Activated CD4-positive, alpha-beta memory T cell treated with anti-CD3 and anti-CD28 coated beads for 36 hours (primary cell): ENCODE results near the gene HDGFL2. TPM values are rescaled to one million over a fixed set of nuclear protein-coding genes. Genes with fewer than 3 reads are reported as not detected.

Source experiments
- CTCF ChIA-PET: fragments of 350-600 bp; sonication (Branson Sonifier 250); formaldehyde crosslinking; loops from one replicate; lab custom pipeline; 2021; ENCODE audit warnings: antibody characterized with exemption, inconsistent platforms; lab: Charles Lee
- POLR2A ChIA-PET: fragments of 350-600 bp; sonication (Branson Sonifier 250); formaldehyde crosslinking; loops from one replicate; lab custom pipeline; 2021; ENCODE audit warnings: antibody characterized with exemption; lab: Charles Lee
- DNase-seq: peaks from one replicate; pipeline ENCODE4 v3.0.0-alpha.2; 2020
- H3K27ac Mint-ChIP-seq: one replicate; pipeline ENCODE4 v1.8.0; 2021; ENCODE audit warnings: mixed read lengths
- H3K27me3 Mint-ChIP-seq: one replicate; pipeline ENCODE4 v1.8.0; 2021; ENCODE audit warnings: mixed read lengths
- H3K36me3 Mint-ChIP-seq: one replicate; pipeline ENCODE4 v1.8.0; 2021; ENCODE audit warnings: mixed read lengths
- H3K4me1 Mint-ChIP-seq: one replicate; pipeline ENCODE4 v1.8.0; 2021; ENCODE audit warnings: low read depth, mixed read lengths
- H3K4me3 Mint-ChIP-seq: one replicate; pipeline ENCODE4 v1.8.0; 2021; ENCODE audit warnings: mild to moderate bottlenecking, mixed read lengths
- H3K9me3 Mint-ChIP-seq: one replicate; pipeline ENCODE4 v1.8.0; 2021; ENCODE audit warnings: mixed read lengths
- intact Hi-C: fragments of 100-400 bp; cut with micrococcal nuclease; formaldehyde crosslinking; loops from one replicate; pipeline ENCODE4 v1.15.1; 2023
- total RNA-seq, 2 experiments: library from RNA; stranded (reverse); gene quantifications; one replicate each; pipeline ENCODE4 v1.2.3, GENCODE V29; 2021

Gene HDGFL2
- total RNA-seq, 2 experiments from 2014 or later: 46.0 to 47.7 TPM

DNA sequence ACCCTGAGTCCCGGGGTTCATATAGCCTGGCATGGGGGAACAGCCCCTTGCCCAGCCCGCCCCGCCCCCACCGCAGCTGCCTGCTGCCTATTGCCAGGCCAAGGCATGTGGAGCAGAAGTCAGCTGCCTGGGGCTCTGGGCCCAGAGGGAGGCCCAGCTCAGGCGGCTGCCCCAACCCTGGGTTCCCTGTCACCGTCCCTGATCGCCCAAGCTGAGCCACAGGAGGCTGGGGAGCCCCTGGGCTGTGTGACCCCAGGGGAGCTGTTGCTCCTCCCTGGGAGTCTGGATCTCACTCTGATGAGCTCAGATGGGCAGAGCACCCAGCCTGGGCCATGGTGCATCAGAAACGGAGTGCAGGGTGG, 44.8 kb downstream of the HDGFL2 start:
- Mint-ChIP-seq H3K36me3 (no peaks in the 10 kb centered on the region), H3K27ac (no peak overlapping the region), H3K27me3 (peaks cover 3% of the 10 kb centered on the region), H3K4me1 (no peaks in the 10 kb centered on the region), H3K4me3 (no peak overlapping the region), H3K9me3 (no peaks in the 10 kb centered on the region)
- DNase-seq: no peak
- intact Hi-C loops: no loop called here
- ChIA-PET POLR2A (no interaction called here), CTCF (interaction anchor here (0.6 to 1.3 kb wide), 2 partner anchors 11 to 293 kb away, joined by 3 read pairs; no protein-coding TSS in a partner anchor)

DNA sequence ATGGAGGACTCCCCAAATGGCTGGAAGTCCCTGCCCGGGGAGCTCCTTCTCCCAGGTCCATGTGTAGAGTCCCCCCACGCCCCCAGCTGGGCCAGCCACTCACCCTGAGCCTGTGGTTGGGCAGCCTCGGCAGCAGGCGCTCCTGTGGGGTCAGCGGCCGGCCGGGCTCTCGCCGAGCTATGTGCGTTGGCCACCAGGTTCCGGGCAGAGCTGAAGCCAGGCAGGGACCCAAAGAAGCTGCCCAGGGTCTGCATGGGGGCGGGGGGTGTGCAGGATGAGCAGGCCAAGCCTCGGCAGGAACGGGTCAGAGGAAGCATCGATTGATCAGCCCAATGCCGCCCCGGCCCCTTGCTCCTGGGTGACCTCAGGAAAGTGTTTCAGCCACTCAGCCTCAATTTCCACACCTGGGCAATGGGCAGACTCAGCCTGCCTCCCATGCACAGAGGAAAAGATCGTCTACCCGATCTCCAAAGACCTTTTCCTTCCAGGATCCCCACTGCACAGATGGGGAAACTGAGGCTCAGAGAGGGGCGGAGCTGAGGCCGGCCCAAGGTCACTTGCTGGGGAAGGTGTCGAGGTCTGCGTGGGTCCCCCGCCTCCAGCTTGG, 45.5 kb downstream of the HDGFL2 start:
- Mint-ChIP-seq H3K4me1 (no peaks in the 10 kb centered on the region), H3K4me3 (no peak overlapping the region), H3K36me3 (no peaks in the 10 kb centered on the region), H3K27me3 (peaks cover 3% of the 10 kb centered on the region), H3K9me3 (no peaks in the 10 kb centered on the region), H3K27ac (no peak overlapping the region)
- ChIA-PET POLR2A (no interaction called here), CTCF (interaction anchor here (1.3 kb wide), 1 partner anchor 292 kb away, joined by 3 read pairs; no protein-coding TSS in a partner anchor)
- no peak for DNase-seq
- intact Hi-C loops: no loop called here

DNA sequence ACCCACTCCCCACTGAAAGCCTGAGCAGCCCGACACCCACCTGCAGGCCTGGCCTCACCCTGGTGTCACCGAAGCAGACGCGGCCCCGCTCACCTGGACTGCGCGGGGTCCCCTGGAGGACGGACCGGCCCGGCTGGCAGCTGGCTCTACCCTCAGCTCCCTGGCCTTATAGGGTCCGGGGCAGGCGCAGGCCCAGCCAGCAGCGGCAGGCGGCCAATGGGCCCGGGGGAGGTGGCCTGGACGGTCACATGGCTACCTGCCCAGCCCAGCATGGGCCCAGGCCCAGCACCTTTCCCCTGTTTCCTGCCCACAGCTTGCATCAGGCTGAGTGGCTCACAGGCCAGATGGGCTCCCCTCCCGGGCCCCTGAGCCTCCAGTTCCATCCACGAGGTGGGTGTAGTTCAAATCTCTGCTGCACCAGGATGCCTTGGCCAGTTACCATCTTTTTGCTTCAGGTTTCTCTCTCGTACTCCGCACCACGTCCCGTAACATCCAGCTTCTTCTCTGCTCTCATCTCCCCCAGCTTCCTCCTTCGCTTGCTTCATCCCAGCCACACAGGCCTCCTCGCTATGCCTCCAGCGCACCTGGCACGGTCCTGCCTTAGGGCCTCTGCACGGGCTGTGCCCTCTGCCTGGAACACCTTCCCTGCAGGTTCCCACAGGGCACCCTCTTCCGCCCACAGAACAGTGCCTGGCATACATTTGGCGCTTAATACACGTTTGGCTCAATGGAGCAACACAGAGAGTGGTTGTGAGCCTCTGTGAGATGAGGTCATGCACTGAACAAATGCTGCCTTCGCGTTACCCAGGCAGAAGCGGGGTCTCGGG, 46.5 kb downstream of the HDGFL2 start, which contains the start of gene PLIN4:
Gene PLIN4 (minus strand): TSS at position 142 of the 827 bp plus-strand sequence. CDS start 214 bp downstream, outside the sequence.
- peaks cover 3% of the 10 kb centered on the region for H3K27me3 Mint-ChIP-seq
- no peak for DNase-seq
- ChIA-PET POLR2A (no interaction called here), CTCF (no interaction called here)
- intact Hi-C loops: no loop called here
- H3K36me3 Mint-ChIP-seq: no peaks in the 10 kb centered on the region
- H3K27ac Mint-ChIP-seq: no peak within 1 kb of the TSS
- H3K4me1 Mint-ChIP-seq: no peaks in the 10 kb centered on the region
- no peaks in the 10 kb centered on the region for H3K9me3 Mint-ChIP-seq
- no peak within 1 kb of the TSS for H3K4me3 Mint-ChIP-seq

GRCh38 chr19:4519172-4519496, 47.0 kb downstream of the HDGFL2 start:
- H3K4me3 Mint-ChIP-seq: no peak overlapping the region
- intact Hi-C loops: no loop called here
- H3K27me3 Mint-ChIP-seq: peaks cover 3% of the 10 kb centered on the region
- no peaks in the 10 kb centered on the region for H3K9me3 Mint-ChIP-seq
- DNase-seq: no peak
- no peak overlapping the region for H3K27ac Mint-ChIP-seq
- no peaks in the 10 kb centered on the region for H3K4me1 Mint-ChIP-seq
- POLR2A ChIA-PET: no interaction called here
- H3K36me3 Mint-ChIP-seq: no peaks in the 10 kb centered on the region
- CTCF ChIA-PET: no interaction called here

GRCh38 chr19:4519521-4520277, 47.6 kb downstream of the HDGFL2 start:
- Mint-ChIP-seq H3K4me3 (no peak overlapping the region), H3K4me1 (no peaks in the 10 kb centered on the region), H3K9me3 (no peaks in the 10 kb centered on the region), H3K27ac (no peak overlapping the region), H3K36me3 (no peaks in the 10 kb centered on the region), H3K27me3 (peaks cover 3% of the 10 kb centered on the region)
- intact Hi-C loops: loop anchor here (10.0 kb wide), 1 partner anchor 255 kb away; no protein-coding TSS in a partner anchor
- ChIA-PET CTCF (no interaction called here), POLR2A (no interaction called here)
- DNase-seq: no peak

DNA sequence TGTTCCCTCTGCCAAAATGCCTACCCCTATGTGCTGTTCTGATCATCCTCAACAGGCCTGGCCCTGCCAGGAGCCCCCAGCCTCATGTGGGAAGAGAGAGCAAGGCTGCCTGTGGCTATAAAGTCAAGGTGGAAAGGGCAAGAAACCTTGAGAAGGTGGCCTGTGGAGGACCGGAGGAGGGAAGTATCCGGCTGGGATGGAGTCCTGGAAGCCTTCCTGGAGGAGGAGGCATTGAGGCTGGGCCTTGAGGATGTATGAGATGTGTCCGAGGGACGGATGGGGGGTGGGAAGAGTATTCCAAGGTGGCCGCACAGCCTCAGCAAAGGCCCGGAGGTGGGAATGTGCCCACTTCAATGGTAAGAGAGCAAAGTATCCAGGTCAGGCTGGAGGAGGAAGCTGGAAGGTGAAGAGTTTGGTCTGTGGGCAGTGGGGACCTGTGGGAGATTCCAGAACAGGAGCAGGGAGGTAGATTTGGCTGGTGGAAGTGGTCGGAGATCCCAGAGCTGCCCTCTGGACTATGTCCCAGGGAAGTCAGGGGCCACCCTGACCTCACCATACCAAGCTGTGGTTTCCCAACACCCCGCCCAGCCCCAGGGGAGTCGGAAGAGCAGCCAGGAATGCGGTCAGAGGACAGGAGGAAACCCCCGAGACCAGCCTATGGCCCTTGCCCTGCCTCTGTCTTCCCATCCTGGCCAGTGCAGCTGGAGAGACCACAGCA, 49.2 kb downstream of the HDGFL2 start:
- H3K36me3 Mint-ChIP-seq: no peaks in the 10 kb centered on the region
- ChIA-PET POLR2A (interaction anchor here (0.5 kb wide), 1 partner anchor 39 kb away, joined by 4 read pairs; no protein-coding TSS in a partner anchor), CTCF (interaction anchor here (0.9 to 1.4 kb wide), 2 partner anchors 115 to 254 kb away, joined by 3 read pairs; no protein-coding TSS in a partner anchor)
- no peak for DNase-seq
- peaks cover 5% of the 10 kb centered on the region for H3K27me3 Mint-ChIP-seq
- H3K27ac Mint-ChIP-seq: no peak overlapping the region
- no peak overlapping the region for H3K4me3 Mint-ChIP-seq
- intact Hi-C loops: loop anchor here (10.0 kb wide), 1 partner anchor 257 kb away; no protein-coding TSS in a partner anchor
- H3K9me3 Mint-ChIP-seq: no peaks in the 10 kb centered on the region
- H3K4me1 Mint-ChIP-seq: no peaks in the 10 kb centered on the region

- no peaks in the 10 kb centered on the region for H3K4me1 Mint-ChIP-seq
- ChIA-PET POLR2A (interaction anchor here (0.5 kb wide), 1 partner anchor 39 kb away, joined by 4 read pairs; no protein-coding TSS in a partner anchor), CTCF (interaction anchor here (0.9 to 2.0 kb wide), 3 partner anchors 13 to 255 kb away, joined by 3 to 10 read pairs (median 3); no protein-coding TSS in a partner anchor)
- peaks cover 5% of the 10 kb centered on the region for H3K27me3 Mint-ChIP-seq
- H3K27ac Mint-ChIP-seq: no peak overlapping the region
- intact Hi-C loops: loop anchor here (10.0 kb wide), 1 partner anchor 257 kb away; no protein-coding TSS in a partner anchor
- no peaks in the 10 kb centered on the region for H3K36me3 Mint-ChIP-seq
- DNase-seq: no peak
- H3K4me3 Mint-ChIP-seq: no peak overlapping the region
- H3K9me3 Mint-ChIP-seq: no peaks in the 10 kb centered on the region
Measured at GRCh38 chr19:4521888-4522242, 49.8 kb downstream of the HDGFL2 start.

DNA sequence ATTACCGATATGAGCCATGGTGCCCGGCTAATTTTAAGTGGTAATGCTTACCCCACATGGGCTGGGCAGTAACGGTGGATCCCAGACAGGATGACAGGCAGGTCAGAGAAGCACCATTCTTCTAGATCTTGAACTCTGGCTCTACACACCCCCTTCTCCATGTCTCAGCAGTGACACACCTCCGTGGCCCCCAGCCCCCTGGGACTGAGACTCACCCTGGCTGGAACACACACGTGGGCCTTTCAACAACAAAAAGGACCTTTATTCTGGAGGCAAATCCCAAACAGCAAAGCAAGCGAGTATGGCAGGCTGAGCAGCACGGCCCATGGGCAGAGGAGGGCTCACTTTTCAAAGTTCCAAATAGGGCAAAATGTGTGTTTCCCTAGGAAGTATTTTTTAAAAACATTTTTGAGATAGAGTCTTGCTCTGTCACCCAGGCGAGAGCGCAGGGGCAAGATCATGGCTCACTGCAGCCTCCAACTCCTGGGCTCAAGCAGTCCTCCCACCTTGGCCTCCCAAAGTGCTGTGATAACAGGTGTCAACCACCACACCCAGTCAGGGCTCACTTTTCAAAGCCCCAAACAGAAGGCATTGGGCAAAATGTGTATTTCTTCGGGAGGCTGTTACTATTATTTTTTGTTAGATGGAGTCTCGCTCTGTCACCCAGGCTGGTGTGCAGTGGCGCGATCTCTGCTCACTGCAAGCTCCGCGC, 50.4 kb downstream of the HDGFL2 start:
- H3K9me3 Mint-ChIP-seq: no peaks in the 10 kb centered on the region
- H3K36me3 Mint-ChIP-seq: no peaks in the 10 kb centered on the region
- ChIA-PET CTCF (interaction anchor here (0.9 to 3.3 kb wide), 13 partner anchors 7 to 255 kb away, joined by 3 to 17 read pairs (median 4); partner anchors contain the start of genes LRG1 and PLIN5), POLR2A (interaction anchor here (0.5 kb wide), 1 partner anchor 38 kb away, joined by 4 read pairs; no protein-coding TSS in a partner anchor)
- peaks cover 5% of the 10 kb centered on the region for H3K27me3 Mint-ChIP-seq
- H3K4me3 Mint-ChIP-seq: no peak overlapping the region
- no peak overlapping the region for H3K27ac Mint-ChIP-seq
- no peak for DNase-seq
- intact Hi-C loops: loop anchor here (10.0 kb wide), 1 partner anchor 258 kb away; no protein-coding TSS in a partner anchor
- no peaks in the 10 kb centered on the region for H3K4me1 Mint-ChIP-seq

DNA sequence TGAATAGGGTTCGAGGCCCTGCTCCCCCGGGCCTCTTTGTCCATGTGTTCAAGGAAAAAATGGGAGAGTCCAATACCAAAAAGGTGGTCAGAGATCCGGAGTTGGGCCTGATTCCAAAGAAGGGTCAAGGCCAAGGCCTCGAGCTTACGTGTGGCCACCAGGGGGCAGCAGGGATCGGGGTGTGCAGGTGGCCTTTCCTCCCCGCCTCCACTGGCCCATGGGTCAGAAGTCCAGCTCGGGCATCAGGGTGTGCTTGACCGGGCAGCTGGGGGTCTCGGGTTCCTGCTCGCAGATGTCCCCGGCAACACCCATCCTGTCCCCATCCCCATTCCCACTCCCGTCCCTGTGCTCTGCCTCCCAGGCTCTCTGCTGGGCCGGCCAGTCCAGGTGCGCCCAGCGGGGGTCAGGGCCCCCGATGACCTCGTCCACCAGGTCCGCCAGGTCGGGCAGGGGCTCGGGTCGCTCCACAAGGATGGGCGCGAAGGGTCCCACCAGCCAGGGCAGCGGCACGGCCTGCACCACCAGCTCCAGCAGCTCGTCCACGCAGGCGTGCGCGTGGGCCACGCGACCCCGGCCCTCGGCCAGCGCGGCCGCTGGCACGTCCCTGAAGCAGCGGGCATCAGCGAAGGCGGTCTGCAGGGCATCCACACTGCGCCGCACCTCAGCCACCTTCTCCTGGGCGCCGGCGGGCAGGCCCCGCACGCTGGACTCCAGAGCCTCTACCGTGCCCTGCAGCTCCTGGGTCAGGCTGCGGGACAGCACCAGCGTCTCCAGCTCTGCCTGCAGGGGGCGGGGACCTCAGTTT, 51.4 kb downstream of the HDGFL2 start:
- Mint-ChIP-seq H3K4me3 (no peak overlapping the region), H3K9me3 (no peaks in the 10 kb centered on the region), H3K27me3 (peaks cover 7% of the 10 kb centered on the region), H3K36me3 (no peaks in the 10 kb centered on the region), H3K27ac (no peak overlapping the region), H3K4me1 (no peaks in the 10 kb centered on the region)
- peak; percentile 41 for DNase-seq
- intact Hi-C loops: loop anchor here (10.0 kb wide), 1 partner anchor 259 kb away; no protein-coding TSS in a partner anchor
- ChIA-PET CTCF (interaction anchor here (0.6 to 3.3 kb wide), 15 partner anchors 9 to 257 kb away, joined by 3 to 17 read pairs (median 4); partner anchors contain the start of genes LRG1 and PLIN5), POLR2A (no interaction called here)
